OCI-LY7 (cell line): ENCODE measurements around the gene LHPP.

Experiments
- EZH2phosphoT487 ChIP-seq: fragments of 200-600 bp; sonication (generic); IDR thresholded peaks from 2 replicates; pipeline ENCODE4 v1.6.1; 2018; ENCODE audit warnings: low read depth, borderline replicate concordance, mild to moderate bottlenecking, mixed run types, antibody characterized with exemption, low read length, moderate library complexity, mixed read lengths
- TF ChIP-seq, protein P1 (sequence below): fragments of 200-600 bp; sonication (generic); conservative IDR thresholded peaks from 2 replicates; pipeline ENCODE4 v1.5.1; 2014; ENCODE audit warnings: mild to moderate bottlenecking, antibody characterized with exemption, low read length, moderate library complexity, mixed read lengths

- TF ChIP-seq, protein P1, sequence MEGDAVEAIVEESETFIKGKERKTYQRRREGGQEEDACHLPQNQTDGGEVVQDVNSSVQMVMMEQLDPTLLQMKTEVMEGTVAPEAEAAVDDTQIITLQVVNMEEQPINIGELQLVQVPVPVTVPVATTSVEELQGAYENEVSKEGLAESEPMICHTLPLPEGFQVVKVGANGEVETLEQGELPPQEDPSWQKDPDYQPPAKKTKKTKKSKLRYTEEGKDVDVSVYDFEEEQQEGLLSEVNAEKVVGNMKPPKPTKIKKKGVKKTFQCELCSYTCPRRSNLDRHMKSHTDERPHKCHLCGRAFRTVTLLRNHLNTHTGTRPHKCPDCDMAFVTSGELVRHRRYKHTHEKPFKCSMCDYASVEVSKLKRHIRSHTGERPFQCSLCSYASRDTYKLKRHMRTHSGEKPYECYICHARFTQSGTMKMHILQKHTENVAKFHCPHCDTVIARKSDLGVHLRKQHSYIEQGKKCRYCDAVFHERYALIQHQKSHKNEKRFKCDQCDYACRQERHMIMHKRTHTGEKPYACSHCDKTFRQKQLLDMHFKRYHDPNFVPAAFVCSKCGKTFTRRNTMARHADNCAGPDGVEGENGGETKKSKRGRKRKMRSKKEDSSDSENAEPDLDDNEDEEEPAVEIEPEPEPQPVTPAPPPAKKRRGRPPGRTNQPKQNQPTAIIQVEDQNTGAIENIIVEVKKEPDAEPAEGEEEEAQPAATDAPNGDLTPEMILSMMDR, result no peak
- TF ChIP-seq EZH2phosphoT487, result no peak
These were observed 59.8 kb downstream of the LHPP start for GRCh38 chr10:124521429-124521871.
